Stimulated activated CD4-positive, alpha-beta T cell treated with anti-CD3 and anti-CD28 coated beads, Interleukin-12 subunit alpha, Interleukin-12 subunit beta, amount 100 ng/mL, for 48 hours (primary cell): Measurements from ENCODE around the gene CUEDC1.
A peak's percentile ranks its signal among the peaks of the same experiment; 100 is the strongest.

Experiments used
- DNase-seq, 3 donors: peaks; one replicate each; pipeline ENCODE4 v3.0.0-alpha.2; 2020; ENCODE audit warnings: low read depth in 2 of 3, low spot score in 1 of 3

Gene CUEDC1

DNA sequence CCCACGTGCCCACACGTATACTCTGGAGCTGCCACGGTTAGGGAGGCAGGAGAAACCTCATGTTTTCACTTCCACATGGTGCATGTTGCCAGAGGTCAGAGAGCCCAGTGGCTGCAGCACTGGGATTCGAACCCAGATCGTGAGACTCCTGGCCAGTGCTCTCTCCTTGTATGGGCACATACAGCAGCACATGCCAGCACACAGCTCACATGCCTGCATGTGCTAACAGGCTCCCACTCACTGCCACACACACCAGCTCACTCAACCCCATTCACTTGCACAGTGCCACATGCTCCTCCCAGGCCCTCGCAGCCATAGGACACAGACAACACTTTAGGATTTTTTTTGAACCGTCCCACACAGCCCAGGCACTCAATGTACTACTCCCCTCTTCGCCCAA, 55.8 kb downstream of the CUEDC1 start:
- no peak for DNase-seq

DNA sequence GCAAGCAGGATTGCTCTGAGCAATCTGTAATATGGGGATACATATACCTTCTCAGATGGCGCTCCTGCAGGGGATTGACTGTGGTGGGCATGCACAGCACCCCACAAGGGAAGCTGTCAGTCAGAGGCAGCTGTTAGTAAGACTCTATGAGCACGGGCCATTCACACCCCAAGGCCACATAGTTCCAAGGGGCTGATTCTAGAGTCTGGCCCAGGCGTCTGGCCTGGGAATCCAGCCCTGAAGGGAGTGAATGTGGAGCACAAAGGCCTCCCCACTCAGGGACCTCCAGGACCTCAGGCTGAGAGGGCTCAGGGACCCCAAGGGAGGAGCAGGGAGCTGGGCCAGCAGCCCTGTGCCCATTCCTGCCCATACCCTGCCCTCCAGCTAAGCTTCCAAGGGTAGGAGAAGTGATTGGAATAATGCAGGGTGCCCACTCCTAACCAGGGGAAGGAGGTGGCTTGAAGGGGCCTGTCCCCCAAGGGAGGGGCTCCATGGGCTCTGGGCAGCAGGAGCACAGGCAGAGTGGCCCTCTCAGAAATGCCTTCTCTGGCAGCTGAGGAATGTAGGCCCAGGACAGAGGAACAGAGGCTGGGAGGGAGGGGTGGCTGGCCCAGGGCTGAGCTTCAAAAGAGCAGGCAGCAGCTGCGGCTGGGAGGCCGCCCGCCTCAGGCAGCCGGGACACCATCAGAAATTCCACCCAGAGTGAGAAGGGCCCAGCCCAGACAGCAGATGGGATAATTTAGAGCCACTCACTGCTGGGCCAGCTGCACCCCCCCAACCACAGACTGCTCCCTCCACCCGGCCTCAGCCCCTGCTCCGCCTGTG, 56.5 kb downstream of the CUEDC1 start:
- DNase-seq: no peak

DNA sequence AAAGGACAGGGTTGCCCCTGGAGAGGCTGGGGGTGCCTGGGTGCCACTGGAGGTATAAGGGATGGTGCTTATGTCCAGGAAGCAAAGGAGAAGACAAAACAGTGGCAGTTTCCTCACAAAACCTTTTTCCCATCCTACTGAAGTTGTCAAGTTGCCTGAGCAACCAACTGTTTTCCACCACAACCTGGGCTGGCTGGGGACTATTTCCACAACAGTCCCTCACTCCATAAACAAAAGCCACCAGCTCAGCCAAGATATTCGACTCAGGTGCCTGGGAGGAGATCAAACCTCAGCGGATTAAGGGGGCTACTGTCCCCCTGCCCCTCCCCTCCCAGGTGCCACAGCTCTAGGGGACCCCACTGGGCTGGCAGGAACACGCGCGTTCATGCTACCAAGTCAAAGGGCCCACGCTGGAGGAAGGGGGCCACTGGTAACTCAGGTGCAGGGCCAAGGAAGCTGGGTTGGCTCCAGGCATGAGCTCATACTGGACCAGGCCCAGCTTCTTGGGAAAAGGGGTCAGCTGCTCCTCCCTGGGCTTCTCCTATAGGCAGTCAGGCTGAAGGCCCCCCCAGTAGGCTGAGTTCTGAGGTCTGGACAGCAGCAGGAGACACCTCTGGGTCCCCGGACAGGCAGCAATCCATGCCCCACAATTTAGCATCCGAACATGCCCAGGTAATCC, 59.7 kb downstream of the CUEDC1 start:
- DNase-seq: no peak

DNA sequence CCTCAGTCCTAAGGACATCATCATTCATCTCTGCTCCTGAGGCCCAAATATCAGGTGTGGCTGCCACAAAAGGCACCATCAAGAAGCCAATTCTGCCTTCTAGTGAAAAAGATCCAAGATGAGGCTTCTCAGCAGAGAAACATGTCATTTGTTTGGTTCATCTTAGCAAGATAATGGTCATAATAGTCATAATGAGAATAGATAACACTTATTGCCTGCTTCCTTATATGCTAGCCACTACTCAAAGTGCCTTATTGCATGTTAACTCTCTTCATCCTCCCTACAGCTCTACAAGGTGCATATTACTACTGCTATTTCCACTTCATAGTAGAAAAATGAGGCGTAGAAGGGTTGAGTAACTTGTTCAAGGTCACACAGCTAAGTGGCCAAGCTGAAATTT, 60.4 kb downstream of the CUEDC1 start:
- DNase-seq: no peak

DNA sequence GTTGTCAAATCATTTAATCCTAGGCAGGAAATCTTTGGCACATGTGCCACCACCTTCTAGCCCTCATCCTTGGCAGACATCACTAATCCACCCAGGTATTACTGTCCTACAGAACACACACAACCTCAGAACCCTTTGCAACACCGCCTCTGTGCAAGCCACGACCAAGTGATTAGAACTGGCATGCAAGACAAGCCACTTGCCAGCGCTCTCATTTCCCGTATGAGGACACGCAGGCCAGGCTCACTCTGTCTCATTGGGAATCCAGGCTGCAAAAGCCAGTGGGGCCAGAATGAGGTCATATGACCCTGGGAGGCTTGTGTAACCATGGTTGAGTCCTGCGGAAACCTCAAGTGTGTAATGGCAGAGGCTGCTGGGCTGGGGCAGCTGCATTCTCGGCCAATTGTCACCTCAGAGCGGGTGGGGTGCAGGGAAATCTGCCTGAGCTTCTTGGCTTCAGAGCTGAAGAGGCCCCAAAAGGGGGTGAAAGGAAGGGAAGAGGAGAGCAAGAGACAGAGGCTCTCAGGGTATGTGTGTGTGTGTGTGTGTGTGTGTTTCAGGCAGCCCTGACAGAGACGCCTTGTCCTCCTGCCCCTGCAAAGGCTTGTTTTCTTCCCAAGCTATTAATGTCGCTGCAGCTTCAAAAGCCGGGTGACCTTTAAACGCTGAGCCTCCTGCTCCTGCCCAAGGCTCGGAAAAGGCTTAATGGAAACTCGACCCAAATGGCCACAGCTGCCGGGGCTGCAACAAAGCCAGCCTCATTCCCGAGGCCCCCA, 62.2 kb downstream of the CUEDC1 start:
- no peak for DNase-seq

DNA sequence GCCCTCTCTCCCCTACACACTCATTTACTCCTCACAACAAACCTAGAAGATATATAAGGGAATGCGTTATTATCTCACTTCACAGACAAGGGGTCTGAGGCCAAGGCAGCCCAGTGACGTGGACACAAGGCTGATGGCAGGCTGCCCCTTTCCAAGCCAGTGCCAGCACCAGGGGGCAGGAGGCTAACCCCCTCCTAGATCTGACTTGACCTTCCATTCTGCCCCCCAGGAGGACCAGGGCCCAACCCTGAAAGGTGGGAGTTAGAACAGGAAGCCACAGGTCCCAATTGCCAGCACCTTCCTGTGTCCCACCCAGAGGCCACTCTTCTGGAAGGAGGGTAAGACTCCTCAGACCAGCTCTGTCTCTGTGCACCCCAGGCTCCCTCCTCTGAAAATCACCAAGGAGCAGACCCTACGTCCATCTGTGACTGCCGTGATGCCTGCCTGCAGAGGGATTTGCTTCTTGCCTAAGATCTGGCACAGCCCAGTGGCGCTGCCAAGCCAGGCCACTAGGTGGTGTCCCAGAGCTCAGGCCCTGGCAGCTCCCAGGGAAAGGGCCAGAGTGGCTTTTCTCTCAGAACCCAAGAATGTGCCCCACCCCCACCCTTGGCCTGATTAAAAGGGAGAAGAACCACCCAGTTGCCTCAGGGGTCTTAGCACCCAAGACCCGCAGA, 62.9 kb downstream of the CUEDC1 start:
- peak; percentile 72 to 81 (median 74) for DNase-seq

DNA sequence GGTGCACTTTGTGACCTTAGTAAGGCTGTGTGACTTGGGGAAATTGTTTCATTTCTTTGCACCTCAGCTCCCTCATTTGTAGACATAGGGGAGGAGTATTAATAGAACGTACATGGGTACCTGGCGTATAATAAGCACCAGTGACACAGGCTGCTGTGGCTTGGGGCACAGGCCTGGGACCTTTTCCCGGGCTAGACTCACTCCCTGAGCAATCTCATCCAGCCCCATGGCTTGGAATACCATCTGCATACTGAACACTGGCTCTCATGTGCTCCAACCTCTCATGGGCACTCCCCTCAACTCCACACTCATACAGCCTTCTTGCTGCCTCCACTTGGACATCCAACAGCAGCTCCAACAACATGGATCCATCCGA, 64.4 kb downstream of the CUEDC1 start:
- no peak for DNase-seq

DNA sequence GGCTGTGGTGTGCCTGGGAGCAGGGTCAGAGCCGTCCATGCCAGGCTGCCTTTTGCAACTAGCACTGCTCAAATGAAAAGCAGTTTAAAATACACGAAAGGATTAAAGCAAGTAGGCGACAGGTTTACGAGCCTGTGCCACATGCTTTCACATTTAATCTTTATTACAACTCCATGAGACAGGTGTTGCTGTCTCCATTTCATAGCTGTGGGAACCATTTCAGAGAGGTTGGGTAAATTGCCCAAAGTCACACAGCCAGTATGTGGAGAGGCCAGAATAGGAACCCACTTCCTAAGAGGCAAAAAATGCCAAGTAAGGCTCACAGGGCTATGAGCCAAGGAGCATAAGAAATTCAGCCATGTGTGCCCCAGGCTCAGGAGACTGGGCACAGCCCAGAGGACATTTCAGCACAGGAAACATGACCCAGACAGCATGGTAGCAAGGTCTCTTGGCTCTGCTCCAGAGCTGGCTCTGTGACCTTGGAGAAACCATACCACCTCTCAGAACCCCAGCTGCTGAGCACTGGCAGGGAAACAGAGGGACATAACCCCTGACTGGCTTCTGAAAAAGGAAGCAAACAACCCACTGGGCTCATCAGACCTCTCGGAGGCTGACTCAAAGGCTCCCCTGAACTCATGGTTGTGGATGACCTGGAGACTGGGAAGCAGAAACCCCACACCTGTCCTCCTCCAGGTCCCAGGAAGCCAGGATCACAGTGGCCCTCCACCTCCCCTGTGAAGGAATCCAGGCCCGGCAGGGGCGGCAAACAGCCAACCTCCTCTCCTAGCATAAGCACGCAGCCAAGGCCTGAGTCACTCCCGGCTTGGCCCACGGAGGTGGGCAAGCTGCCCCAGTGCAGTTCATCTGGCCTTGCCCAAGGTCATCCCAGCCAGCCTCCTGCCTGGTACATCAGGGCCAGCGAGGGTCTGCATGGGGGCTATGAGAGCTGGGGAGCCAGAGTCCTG, 65.0 kb downstream of the CUEDC1 start:
- DNase-seq: no peak

DNA sequence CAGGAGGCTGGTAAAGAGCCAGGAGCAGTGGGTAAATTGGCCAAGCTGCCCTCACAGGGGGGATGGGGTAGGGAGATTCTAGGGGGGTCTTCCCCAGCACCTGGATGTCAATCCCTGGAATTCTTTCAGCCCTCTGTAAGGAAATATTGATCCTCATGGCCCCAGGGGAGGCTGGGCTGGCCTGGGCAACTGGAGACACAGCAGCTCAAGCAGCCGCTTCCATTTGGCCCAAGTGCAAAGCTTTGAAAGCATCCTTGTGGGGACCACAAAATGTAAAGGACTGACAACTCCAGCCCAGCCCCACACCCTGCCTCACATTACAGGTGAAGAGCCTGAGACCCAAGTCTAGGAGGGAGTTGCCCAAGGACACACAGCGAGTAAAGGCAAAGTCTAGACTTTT, 66.0 kb downstream of the CUEDC1 start:
- no peak for DNase-seq

DNA sequence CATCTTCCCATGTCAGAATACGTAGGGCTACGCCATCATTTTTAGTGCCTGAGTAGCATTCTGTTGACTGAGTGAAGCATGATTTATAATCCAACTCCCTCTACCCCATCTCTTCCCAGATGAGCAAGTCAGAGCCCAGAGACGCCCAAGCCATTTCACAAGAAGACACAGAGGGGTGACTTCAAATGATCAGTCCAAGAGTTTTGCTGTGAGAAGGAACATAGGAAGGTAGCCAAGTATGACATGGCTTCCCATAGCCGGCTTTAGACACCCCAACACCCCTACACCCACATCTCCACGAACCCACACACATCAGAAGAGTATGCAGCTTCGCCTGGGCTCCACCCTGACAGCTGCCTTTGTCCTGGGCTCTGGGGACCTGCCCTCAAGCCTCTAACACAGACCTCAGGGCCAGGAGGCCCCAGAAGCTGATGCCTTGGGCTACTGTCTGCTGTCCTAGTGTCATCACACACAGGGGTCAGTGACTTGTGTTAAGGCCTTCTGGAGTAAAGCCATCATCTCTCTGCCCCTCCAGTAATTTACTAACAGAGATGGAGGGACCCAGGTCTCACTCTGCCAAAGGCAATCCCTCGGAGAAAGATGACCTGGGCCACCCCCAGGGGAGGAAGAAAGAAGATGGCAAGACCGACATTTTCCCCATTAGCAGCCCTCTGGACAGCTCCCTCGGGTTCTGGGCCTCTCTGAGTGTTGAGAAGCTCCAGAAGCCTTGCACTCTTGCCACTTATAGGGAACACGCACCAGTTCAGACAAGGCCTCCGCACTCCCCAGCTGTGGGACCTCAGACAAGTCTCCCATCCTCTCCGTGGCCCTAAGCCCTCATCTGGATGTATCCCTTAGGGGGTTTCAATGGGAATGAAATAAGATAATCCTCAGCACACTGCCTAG, 66.6 kb downstream of the CUEDC1 start:
- no peak for DNase-seq

DNA sequence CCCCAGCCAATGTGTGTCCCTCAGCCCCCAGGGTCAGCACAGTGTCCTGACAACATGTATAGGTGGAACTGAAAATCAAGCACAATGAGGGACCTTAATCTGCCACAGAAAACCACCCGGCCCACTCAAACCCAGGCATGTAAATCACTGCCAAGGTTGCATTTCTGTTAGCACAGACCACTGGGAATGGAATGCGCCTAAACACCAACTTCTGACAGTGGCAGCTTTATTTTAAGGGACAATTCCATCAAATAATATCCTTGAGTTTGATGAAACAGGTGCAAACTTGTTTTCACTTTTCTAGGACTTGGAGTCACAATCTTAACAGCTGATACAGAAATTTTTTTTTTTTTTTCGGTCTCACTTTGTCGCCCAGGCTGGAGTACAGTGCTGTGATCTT, 68.1 kb downstream of the CUEDC1 start:
- no peak for DNase-seq

DNA sequence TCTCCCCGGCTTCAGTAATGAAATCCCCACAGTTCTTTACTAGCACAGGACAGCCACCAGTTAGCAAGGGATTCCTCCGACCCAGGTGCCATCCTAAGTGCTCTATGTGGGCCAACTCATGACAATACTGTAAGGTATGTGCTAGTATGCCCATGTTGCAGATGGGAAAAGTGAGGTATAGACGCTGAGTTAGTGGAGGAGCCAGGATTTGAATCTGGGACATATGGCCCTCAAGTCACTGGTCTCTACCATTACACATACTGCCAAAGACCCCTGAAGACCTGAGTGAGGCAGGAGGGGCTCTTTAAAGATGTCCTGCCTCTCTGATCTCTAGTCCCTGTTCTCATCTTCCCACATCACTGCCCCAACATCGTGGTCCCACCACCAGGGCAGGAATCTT, 69.2 kb downstream of the CUEDC1 start:
- no peak for DNase-seq

DNA sequence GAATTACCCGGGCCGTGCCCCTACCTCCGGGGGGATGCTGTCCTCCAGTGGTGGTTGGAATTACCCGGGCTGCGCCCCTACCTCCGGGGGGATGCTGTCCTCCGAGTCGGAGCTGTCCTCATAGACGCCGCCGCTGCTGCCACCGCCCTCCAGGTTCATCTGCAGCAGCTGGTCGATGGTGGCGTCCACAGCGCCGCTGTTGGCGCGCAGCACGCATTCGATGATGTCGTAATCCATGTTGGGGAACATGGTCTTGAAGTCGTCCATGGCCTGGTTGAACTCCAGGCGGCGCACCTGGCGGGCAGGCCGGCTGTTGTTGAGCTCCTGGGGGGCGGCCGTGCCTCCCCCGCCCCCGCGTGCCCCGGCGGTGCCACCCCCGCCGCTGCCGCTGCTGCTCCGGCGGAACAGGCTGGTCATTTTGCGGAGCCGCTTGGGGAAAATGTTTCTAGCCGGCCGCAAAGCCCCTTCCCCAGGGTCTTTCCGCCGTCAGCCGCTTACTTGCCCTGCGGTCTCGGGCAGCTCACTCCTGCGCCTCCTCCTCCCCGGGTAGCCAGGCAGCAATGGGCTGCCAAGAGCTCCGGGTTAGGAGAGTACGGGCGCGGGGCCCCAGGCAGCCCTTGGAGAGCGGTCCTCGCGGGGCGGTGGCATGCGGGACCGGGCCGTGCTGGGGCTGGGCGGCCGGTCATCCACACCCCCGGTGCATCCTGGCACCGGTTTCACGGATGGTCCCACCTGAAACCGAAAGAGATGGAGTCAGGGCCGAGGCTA, 69.9 kb downstream of the CUEDC1 start:
- DNase-seq: no peak

DNA sequence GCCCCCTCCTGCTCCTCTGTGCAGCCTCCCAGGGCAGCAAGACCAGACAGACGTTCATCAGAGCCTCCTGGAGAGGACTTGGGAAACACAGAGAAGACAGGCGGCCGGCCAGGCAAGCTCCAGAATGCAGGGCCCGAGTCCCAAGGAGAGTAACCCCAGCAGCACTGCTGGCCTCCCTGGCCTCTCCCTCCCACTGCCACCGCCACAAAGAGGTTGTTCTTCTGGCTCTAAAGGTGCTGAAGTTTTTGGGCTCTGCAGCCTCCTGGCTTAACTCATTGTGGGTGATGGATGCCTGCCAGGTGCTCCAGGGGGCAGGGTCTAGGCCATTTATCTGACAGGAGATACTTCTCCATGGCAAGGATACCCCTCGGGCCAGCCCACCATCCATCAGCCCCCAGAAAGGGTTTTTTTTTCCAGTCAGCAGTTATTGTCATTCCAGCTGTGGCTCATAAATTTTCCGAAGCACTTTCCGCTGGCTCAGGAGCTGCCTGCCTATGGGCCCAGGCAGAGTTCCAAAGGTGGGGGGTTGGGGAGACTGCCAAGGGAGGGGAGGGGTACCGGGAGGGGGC, 73.3 kb downstream of the CUEDC1 start:
- no peak for DNase-seq

DNA sequence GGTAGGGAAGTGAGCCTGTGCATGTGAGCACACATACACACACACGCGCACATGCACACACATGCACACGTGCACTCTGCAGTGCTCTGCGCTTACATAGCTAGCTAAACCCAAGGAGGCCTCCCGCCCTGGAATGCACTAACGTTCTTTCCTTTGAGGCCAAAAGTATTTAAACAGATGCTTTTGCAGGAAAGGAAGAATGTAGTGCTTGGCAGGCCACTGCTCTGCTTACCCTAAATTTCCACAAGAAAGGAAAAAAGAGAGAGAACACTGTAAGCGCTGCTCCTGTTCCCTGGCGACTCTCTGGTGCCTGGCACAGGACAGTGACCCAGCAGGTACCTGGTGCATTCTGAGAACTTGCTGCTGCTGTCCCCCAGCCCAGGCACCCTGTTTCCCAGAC, 74.1 kb downstream of the CUEDC1 start:
- no peak for DNase-seq

DNA sequence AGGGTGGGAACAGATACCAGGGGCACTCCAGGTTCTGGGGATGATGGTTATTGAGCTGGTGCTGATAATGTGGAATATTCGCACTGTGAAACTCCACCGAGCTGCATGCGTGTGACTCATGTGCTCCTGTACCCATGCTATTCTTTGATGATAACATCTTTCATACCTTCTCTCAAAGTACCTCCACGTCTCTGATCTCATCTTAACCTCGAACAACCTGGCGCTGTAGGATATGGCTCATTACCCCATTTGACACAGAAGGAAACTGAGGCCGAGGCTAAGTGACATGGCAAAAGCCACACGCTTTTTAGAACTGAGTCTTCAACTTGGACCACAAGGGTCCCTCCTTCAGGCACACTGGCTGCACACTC, 75.1 kb downstream of the CUEDC1 start:
- DNase-seq: peak in 1 of 3 donors; percentile 26

DNA sequence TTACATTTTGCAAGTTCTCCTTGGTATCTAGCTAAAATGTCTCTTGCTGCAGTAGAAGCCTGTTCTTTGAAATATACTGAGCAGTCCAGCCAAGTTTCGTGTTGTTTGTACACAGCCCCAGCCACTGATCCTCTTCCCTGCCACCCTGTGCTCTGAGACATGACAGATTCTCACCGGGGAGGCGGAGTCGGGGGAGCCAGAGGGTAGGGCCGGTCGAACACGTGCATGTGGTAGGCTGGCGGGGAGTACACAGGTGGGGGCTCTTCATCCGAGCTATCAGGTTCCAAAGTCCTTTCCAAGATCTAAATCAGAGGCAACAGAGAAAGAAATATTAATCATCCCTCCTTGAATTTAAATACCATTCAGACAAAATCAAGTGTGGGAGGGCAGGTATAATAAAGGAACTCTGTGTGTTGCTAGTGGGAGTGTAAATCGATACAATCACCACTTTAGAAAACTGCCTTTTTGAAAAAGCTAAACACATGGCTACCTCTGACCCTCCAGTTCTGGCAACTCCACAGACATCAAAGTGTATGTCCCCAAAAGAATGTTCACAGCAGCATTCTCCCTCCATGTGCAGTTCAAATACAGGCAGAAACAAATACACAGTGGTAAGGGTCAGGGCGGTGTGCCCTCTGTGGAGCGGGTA, 75.7 kb downstream of the CUEDC1 start:
- DNase-seq: no peak
